Neural cell (in vitro differentiated cells): ENCODE results near the gene B4GALT5. TPM values are rescaled to one million over a fixed set of nuclear protein-coding genes. Genes with fewer than 3 reads are reported as not detected.

ENCODE experiments used
- H2AFZ ChIP-seq: fragments of 200-600, 300-800 bp; sonication (generic), shearing (Covaris generic); 2 replicates; pipeline ENCODE4 v1.6.0; 2014; ENCODE audit warnings: low read depth, mild to moderate bottlenecking, antibody characterized with exemption, low read length, moderate library complexity
- H3F3A ChIP-seq: fragments of 200-600 bp; shearing (Covaris generic); 2 replicates; pipeline ENCODE4 v1.6.1; 2016; ENCODE audit warnings: mild to moderate bottlenecking, moderate library complexity, mixed read lengths, antibody characterized with exemption, low read length; ENCODE audit not compliant: insufficient read depth, poor library complexity, severe bottlenecking
- H3K27ac ChIP-seq: fragments of 200-600, 300-800 bp; sonication (generic), shearing (Covaris generic); 2 replicates; pipeline ENCODE4 v1.5.1; 2014; ENCODE audit warnings: mild to moderate bottlenecking, low read length, moderate library complexity
- H3K27me3 ChIP-seq: fragments of 300-800, 200-600 bp; sonication (generic), shearing (Covaris generic); 2 replicates; pipeline ENCODE4 v1.6.0; 2014; ENCODE audit warnings: mild to moderate bottlenecking, low read depth, low read length, moderate library complexity; ENCODE audit not compliant: insufficient read depth
- H3K36me3 ChIP-seq: fragments of 300-800, 200-600 bp; sonication (generic), shearing (Covaris generic); 2 replicates; pipeline ENCODE4 v1.5.1; 2014; ENCODE audit warnings: mild to moderate bottlenecking, antibody characterized with exemption, low read length, moderate library complexity; ENCODE audit not compliant: insufficient read depth
- H3K4me2 ChIP-seq: fragments of 300-800, 200-600 bp; sonication (generic), shearing (Covaris generic); 2 replicates; pipeline ENCODE4 v1.6.0; 2014; ENCODE audit warnings: mild to moderate bottlenecking, low read length
- H3K4me3 ChIP-seq: fragments of 300-800, 200-600 bp; sonication (generic), shearing (Covaris generic); 2 replicates; pipeline ENCODE4 v1.5.1; 2014; ENCODE audit warnings: mild to moderate bottlenecking, low read length, moderate library complexity
- H3K79me2 ChIP-seq: fragments of 200-600 bp; shearing (Covaris generic); replicated peaks from 2 replicates; pipeline ENCODE4 v1.6.0; 2014; ENCODE audit warnings: mild to moderate bottlenecking, low read length, moderate library complexity; ENCODE audit not compliant: insufficient read depth
- H3K9ac ChIP-seq: fragments of 300-800, 200-600 bp; sonication (generic), shearing (Covaris generic); 2 replicates; pipeline ENCODE4 v1.6.1; 2016; ENCODE audit warnings: mild to moderate bottlenecking, low read length, mixed read lengths
- H3K9me2 ChIP-seq: fragments of 200-600 bp; shearing (Covaris generic); 2 replicates; pipeline ENCODE4 v1.6.1; 2016; ENCODE audit warnings: mild to moderate bottlenecking, low read length, mixed read lengths; ENCODE audit not compliant: insufficient read depth
- H3K9me3 ChIP-seq: fragments of 200-600, 300-800 bp; sonication (generic), shearing (Covaris generic); 2 replicates; pipeline ENCODE4 v1.6.1; 2016; ENCODE audit warnings: mild to moderate bottlenecking, mixed run types, low read length, moderate library complexity, mixed read lengths
- H4K20me1 ChIP-seq: fragments of 200-600 bp; shearing (Covaris generic); 2 replicates; pipeline ENCODE4 v1.6.1; 2016; ENCODE audit warnings: mild to moderate bottlenecking, mixed run types; ENCODE audit not compliant: insufficient read depth
- CTCF ChIP-seq: fragments of 450-650 bp; IDR thresholded peaks from 2 replicates; pipeline ENCODE4 v1.5.1; 2014; ENCODE audit warnings: antibody characterized with exemption, mild to moderate bottlenecking, moderate library complexity; ENCODE audit not compliant: poor library complexity, severe bottlenecking
- EP300 ChIP-seq: fragments of 450-650 bp; conservative IDR thresholded peaks from 2 replicates; pipeline ENCODE4 v1.6.1; 2014; ENCODE audit warnings: antibody characterized with exemption, mild to moderate bottlenecking, moderate library complexity; ENCODE audit not compliant: poor library complexity, severe bottlenecking
- EZH2 ChIP-seq: fragments of 200-600, 300-800 bp; shearing (Covaris generic), sonication (generic); IDR thresholded peaks from 2 replicates; pipeline ENCODE4 v1.6.1; 2014; ENCODE audit warnings: antibody characterized with exemption, low read length, borderline replicate concordance, mild to moderate bottlenecking; ENCODE audit not compliant: insufficient read depth, poor library complexity, severe bottlenecking
- MXI1 ChIP-seq: fragments of 450-650 bp; conservative IDR thresholded peaks from 2 replicates; pipeline ENCODE4 v1.6.1; 2014; ENCODE audit warnings: antibody characterized with exemption, mild to moderate bottlenecking; ENCODE audit not compliant: poor library complexity, severe bottlenecking
- POLR2AphosphoS5 ChIP-seq: IDR thresholded peaks from 2 replicates; pipeline ENCODE4 v1.6.1; 2012
- RAD21 ChIP-seq: fragments of 450-650 bp; conservative IDR thresholded peaks from 2 replicates; pipeline ENCODE4 v1.6.1; 2014; ENCODE audit warnings: antibody characterized with exemption, mild to moderate bottlenecking, moderate library complexity
- REST ChIP-seq: IDR thresholded peaks from 2 replicates; pipeline ENCODE4 v1.6.1; 2012; ENCODE audit warnings: borderline replicate concordance
- SMC3 ChIP-seq: fragments of 450-650 bp; conservative IDR thresholded peaks from 2 replicates; pipeline ENCODE4 v1.6.1; 2014; ENCODE audit warnings: antibody characterized with exemption, mild to moderate bottlenecking, moderate library complexity; ENCODE audit not compliant: poor library complexity
- TAF1 ChIP-seq: IDR thresholded peaks from 2 replicates; pipeline ENCODE4 v1.6.1; 2012; ENCODE audit warnings: low read depth
- polyA plus RNA-seq: library from polyadenylated mRNA; depleted of rRNA; stranded (reverse); fragments of >200 nt; gene quantifications from 2 replicates; pipeline ENCODE4 v1.2.3, GENCODE V29; 2014

The B4GALT5 gene
- polyA plus RNA-seq, 1 donor from 2014 or later, result 34.7 TPM

GRCh38 chr20:49674383-49675352 is 39.0 kb downstream of the B4GALT5 start:
- Histone ChIP-seq H3K79me2 (peaks cover 15% of the 10 kb centered on the region), H3K9me2 (no peaks in the 10 kb centered on the region), H3K27me3 (no peaks in the 10 kb centered on the region), H3K27ac (no peak overlapping the region), H3K9ac (no peak overlapping the region), H3K36me3 (no peaks in the 10 kb centered on the region), H2AFZ (no peak overlapping the region), H3F3A (no peaks in the 10 kb centered on the region), H3K9me3 (no peaks in the 10 kb centered on the region), H4K20me1 (no peaks in the 10 kb centered on the region), H3K4me3 (no peak overlapping the region), H3K4me2 (no peak overlapping the region)
- TF ChIP-seq EP300 (no peak), MXI1 (no peak), TAF1 (no peak), POLR2AphosphoS5 (no peak), RAD21 (no peak), EZH2 (no peak), SMC3 (no peak), REST (no peak), CTCF (no peak)

GRCh38 chr20:49672096-49672664 is 41.5 kb downstream of the B4GALT5 start:
- no peaks in the 10 kb centered on the region for H3K9me2 ChIP-seq
- TF ChIP-seq POLR2AphosphoS5, result no peak
- no peak for TF ChIP-seq MXI1
- no peak for TF ChIP-seq RAD21
- TF ChIP-seq EP300, result no peak
- TF ChIP-seq CTCF, result no peak
- TF ChIP-seq TAF1, result no peak
- TF ChIP-seq SMC3, result no peak
- no peak for TF ChIP-seq REST
- TF ChIP-seq EZH2, result no peak
- H3K27ac ChIP-seq, result no peak overlapping the region
- no peak overlapping the region for H2AFZ ChIP-seq
- no peaks in the 10 kb centered on the region for H3F3A ChIP-seq
- no peak overlapping the region for H3K4me2 ChIP-seq
- no peaks in the 10 kb centered on the region for H4K20me1 ChIP-seq
- H3K9ac ChIP-seq, result no peak overlapping the region
- H3K9me3 ChIP-seq, result no peaks in the 10 kb centered on the region
- peaks cover 7% of the 10 kb centered on the region for H3K79me2 ChIP-seq
- H3K4me3 ChIP-seq, result no peak overlapping the region
- H3K36me3 ChIP-seq, result no peaks in the 10 kb centered on the region
- H3K27me3 ChIP-seq, result no peaks in the 10 kb centered on the region
